HG02973 (cell line): ENCODE data around the gene CAMK1D.
"Not testable (repeated sequence)": the region's sequence is repeated elsewhere in the genome, so short reads cannot be mapped to it uniquely, and the experiment has no call there.

ENCODE experiments used
- ATAC-seq: cut with Tn5 transposase; IDR thresholded peaks from one replicate; pipeline ENCODE4 v1.9.1; 2021; ENCODE audit warnings: moderate library complexity; ENCODE audit not compliant: unreplicated experiment

Gene CAMK1D

GRCh38 chr10:12710157-12710556 is 360.8 kb downstream of the CAMK1D start:
- no peak for ATAC-seq

- peak; percentile 65 for ATAC-seq
Observed at GRCh38 chr10:12710594-12711349, 361.4 kb downstream of the CAMK1D start.

- no peak for ATAC-seq
Observed at GRCh38 chr10:12711350-12711708, 362.0 kb downstream of the CAMK1D start.

GRCh38 chr10:12712293-12712983 is 363.1 kb downstream of the CAMK1D start:
- no peak for ATAC-seq

- not testable (repeated sequence) for ATAC-seq
Observed at GRCh38 chr10:12712984-12713316, 363.6 kb downstream of the CAMK1D start.

- no peak for ATAC-seq
Observed at GRCh38 chr10:12716042-12716441, 366.7 kb downstream of the CAMK1D start.

GRCh38 chr10:12717981-12718707 is 368.8 kb downstream of the CAMK1D start:
- no peak for ATAC-seq

- ATAC-seq: no peak
Observed at GRCh38 chr10:12719365-12719764, 370.0 kb downstream of the CAMK1D start.

GRCh38 chr10:12720217-12720981 is 371.1 kb downstream of the CAMK1D start:
- ATAC-seq: no peak

- no peak for ATAC-seq
Observed at GRCh38 chr10:12721334-12721733, 372.0 kb downstream of the CAMK1D start.

GRCh38 chr10:12723220-12723619 is 373.9 kb downstream of the CAMK1D start:
- no peak for ATAC-seq

GRCh38 chr10:12724807-12725579 is 375.6 kb downstream of the CAMK1D start:
- no peak for ATAC-seq

GRCh38 chr10:12725580-12725888 is 376.2 kb downstream of the CAMK1D start:
- not testable (repeated sequence) for ATAC-seq

- no peak for ATAC-seq
Observed at GRCh38 chr10:12726971-12727831, 377.9 kb downstream of the CAMK1D start.

GRCh38 chr10:12727832-12728215 is 378.5 kb downstream of the CAMK1D start:
- no peak for ATAC-seq

GRCh38 chr10:12728494-12728893 is 379.1 kb downstream of the CAMK1D start:
- no peak for ATAC-seq

GRCh38 chr10:12729885-12730284 is 380.5 kb downstream of the CAMK1D start:
- ATAC-seq: no peak

- no peak for ATAC-seq
Observed at GRCh38 chr10:12730809-12731519, 381.6 kb downstream of the CAMK1D start.

GRCh38 chr10:12733271-12733670 is 383.9 kb downstream of the CAMK1D start:
- no peak for ATAC-seq
